Transverse colon (tissue), 4 donors: ENCODE results near the gene RAB11FIP5.

Experiments
- EP300 ChIP-seq: sonication (generic); formaldehyde crosslinking; IDR thresholded peaks from one replicate; pipeline ENCODE4 v1.6.1; 2017; ENCODE audit warnings: antibody characterized with exemption, low read depth
- POLR2A ChIP-seq: fragments of 450-650 bp; IDR thresholded peaks from one replicate; pipeline ENCODE4 v1.6.1; 2016; ENCODE audit warnings: antibody characterized with exemption, mild to moderate bottlenecking, moderate library complexity
- POLR2AphosphoS5 ChIP-seq, 3 donors: sonication (generic); formaldehyde crosslinking; IDR thresholded peaks; one replicate each; pipeline ENCODE4 v1.6.1; 2016; ENCODE audit warnings: antibody characterized with exemption in 3 of 3
- TF ChIP-seq, protein P1 (sequence below), 5 experiments: fragments of 200-600 bp in 3 of 5; fragments of 450-650 bp in 2 of 5; sonication (generic) in 3 of 5; IDR thresholded peaks; 1 replicate in 2 of 5; 2 replicates in 3 of 5; pipeline ENCODE4 v1.5.1; 2016 to 2017; ENCODE audit warnings: antibody characterized with exemption in 5 of 5, inconsistent platforms in 3 of 5, mild to moderate bottlenecking in 2 of 5, moderate library complexity in 1 of 5

DNA sequence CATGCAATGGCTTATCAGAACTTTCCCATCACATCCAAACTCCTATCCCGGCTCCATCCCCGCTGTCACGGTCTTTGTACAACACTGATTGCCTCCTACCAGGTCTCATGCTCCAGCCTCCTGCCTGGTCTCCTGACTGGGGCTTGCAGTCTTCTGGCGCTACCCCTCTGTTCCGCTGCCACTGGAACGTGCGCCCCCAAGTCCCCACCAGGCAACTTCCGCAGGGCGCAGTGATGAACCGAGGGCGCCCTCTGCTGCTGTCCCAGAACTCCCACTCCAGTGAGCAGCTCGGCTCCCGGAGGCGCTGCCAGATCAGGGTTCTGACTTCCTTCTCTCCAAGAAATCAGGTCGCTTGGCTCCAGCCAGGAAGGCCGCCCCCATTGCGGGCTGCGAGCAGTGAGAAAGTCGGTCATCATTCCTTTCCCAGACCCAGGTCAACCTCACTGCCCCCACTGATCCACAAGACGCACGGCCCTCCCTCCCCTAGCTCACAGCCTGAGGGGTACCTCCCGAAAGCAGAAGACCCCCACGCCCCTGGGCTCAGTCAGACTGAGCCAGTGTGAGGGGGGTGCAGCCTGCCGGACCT, 43.9 kb upstream of the RAB11FIP5 start:
- TF ChIP-seq, protein P1, sequence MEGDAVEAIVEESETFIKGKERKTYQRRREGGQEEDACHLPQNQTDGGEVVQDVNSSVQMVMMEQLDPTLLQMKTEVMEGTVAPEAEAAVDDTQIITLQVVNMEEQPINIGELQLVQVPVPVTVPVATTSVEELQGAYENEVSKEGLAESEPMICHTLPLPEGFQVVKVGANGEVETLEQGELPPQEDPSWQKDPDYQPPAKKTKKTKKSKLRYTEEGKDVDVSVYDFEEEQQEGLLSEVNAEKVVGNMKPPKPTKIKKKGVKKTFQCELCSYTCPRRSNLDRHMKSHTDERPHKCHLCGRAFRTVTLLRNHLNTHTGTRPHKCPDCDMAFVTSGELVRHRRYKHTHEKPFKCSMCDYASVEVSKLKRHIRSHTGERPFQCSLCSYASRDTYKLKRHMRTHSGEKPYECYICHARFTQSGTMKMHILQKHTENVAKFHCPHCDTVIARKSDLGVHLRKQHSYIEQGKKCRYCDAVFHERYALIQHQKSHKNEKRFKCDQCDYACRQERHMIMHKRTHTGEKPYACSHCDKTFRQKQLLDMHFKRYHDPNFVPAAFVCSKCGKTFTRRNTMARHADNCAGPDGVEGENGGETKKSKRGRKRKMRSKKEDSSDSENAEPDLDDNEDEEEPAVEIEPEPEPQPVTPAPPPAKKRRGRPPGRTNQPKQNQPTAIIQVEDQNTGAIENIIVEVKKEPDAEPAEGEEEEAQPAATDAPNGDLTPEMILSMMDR (IDR thresholded peaks at IDR 0.05): peak; percentile 49 to 66 (median 52)
- no peak for TF ChIP-seq POLR2A
- no peak for TF ChIP-seq EP300
- TF ChIP-seq POLR2AphosphoS5 (IDR thresholded peaks at IDR 0.05): no peak
